Globus pallidus (tissue), 1 donor: ENCODE measurements around the gene IWS1.
A peak's percentile ranks its signal among the peaks of the same experiment; 100 is the strongest.
"Not testable (repeated sequence)": the region's sequence is repeated elsewhere in the genome, so short reads cannot be mapped to it uniquely, and the experiment has no call there.

Experiments used
- DNase-seq: peaks from one replicate; pipeline ENCODE4 v3.0.0-alpha.2; 2015; ENCODE audit warnings: low spot score

IWS1 gene

GRCh38 chr2:127528487-127528886 lies 2.2 kb upstream of the IWS1 start:
- DNase-seq: no peak

GRCh38 chr2:127527001-127527804 lies 914 bp upstream of the IWS1 start:
- DNase-seq: no peak

GRCh38 chr2:127525691-127526131 lies 578 bp downstream of the IWS1 start:
- DNase-seq: no peak

GRCh38 chr2:127524198-127524834 lies 2.0 kb downstream of the IWS1 start:
- DNase-seq: not testable (repeated sequence)

- DNase-seq: no peak
These were observed 2.9 kb downstream of the IWS1 start for GRCh38 chr2:127523269-127523939.

- no peak for DNase-seq
These were observed 5.9 kb downstream of the IWS1 start for GRCh38 chr2:127520424-127520823.

- no peak for DNase-seq
These were observed 8.8 kb downstream of the IWS1 start for GRCh38 chr2:127517465-127517864.

- DNase-seq: peak; percentile 82
These were observed 10.1 kb downstream of the IWS1 start for GRCh38 chr2:127516041-127516762.

- DNase-seq: peak; percentile 54
These were observed 10.8 kb downstream of the IWS1 start for GRCh38 chr2:127515383-127515915.

- DNase-seq: peak; percentile 87
These were observed 11.8 kb downstream of the IWS1 start for GRCh38 chr2:127514485-127514884.

- DNase-seq: peak; percentile 60
These were observed 12.2 kb downstream of the IWS1 start for GRCh38 chr2:127514076-127514475.

GRCh38 chr2:127512362-127512761 lies 13.9 kb downstream of the IWS1 start:
- DNase-seq: no peak

GRCh38 chr2:127511917-127512316 lies 14.4 kb downstream of the IWS1 start:
- no peak for DNase-seq

GRCh38 chr2:127511090-127511695 lies 15.1 kb downstream of the IWS1 start:
- no peak for DNase-seq

- no peak for DNase-seq
These were observed 16.2 kb downstream of the IWS1 start for GRCh38 chr2:127510073-127510472.

- peak; percentile 83 for DNase-seq
These were observed 17.7 kb downstream of the IWS1 start for GRCh38 chr2:127508631-127509034.

- no peak for DNase-seq
These were observed 18.2 kb downstream of the IWS1 start for GRCh38 chr2:127508023-127508630.

GRCh38 chr2:127506510-127506909 lies 19.8 kb downstream of the IWS1 start:
- DNase-seq: no peak

- no peak for DNase-seq
These were observed 21.5 kb downstream of the IWS1 start for GRCh38 chr2:127504552-127505430.

GRCh38 chr2:127503491-127503890 lies 22.8 kb downstream of the IWS1 start:
- no peak for DNase-seq
